NT2/D1 (cell line): ENCODE measurements around the gene TFAP2E.

Experiments
- SUZ12 ChIP-seq: IDR thresholded peaks from 2 replicates; pipeline ENCODE4 v1.6.1; 2011; ENCODE audit not compliant: insufficient read length, insufficient read depth; ENCODE audit errors: extremely low read depth
- ZNF274 ChIP-seq: IDR thresholded peaks from 2 replicates; pipeline ENCODE4 v1.6.1; 2011; ENCODE audit warnings: mild to moderate bottlenecking, low read depth, low read length

DNA sequence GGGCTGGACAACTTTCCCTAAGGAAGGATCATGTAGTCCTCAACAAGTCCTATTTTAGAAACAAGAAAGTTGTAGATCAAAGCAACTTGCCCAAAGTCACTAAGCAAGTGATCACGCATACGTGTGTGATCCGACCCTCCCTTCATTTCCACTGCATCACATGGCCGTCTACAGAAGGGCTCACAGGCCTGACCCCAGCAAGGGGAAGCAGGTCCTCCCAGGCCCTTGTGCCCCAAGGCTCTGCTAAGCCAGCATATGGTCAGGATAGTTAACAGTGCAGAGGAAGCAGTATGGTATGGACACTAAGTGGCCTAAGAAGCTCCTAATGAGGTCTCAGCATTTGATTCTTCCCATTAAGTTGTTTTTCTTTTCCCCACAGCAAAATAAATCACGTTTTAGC is 24.8 kb downstream of the TFAP2E start:
- TF ChIP-seq ZNF274, result no peak
- TF ChIP-seq SUZ12, result no peak
